K562 (cell line): ENCODE measurements around the gene DVL3. TPM values are rescaled to one million over a fixed set of nuclear protein-coding genes. Genes with fewer than 3 reads are reported as not detected.

ENCODE experiments used
- CHCHD3 ChIP-seq: fragments of 250-450 bp; sonication (Bioruptor Pico); IDR thresholded peaks from 2 replicates; pipeline ENCODE4 v2.1.2; 2022; ENCODE audit warnings: mild to moderate bottlenecking
- FIP1L1 ChIP-seq: fragments of 200-400 bp; formaldehyde crosslinking; IDR thresholded peaks from 2 replicates; pipeline ENCODE4 v1.6.1; 2018; ENCODE audit warnings: mild to moderate bottlenecking, low read depth, low read length; ENCODE audit not compliant: poor library complexity, severe bottlenecking
- FOXP1 ChIP-seq: sonication (generic); formaldehyde crosslinking; IDR thresholded peaks from 2 replicates; pipeline ENCODE4 v1.8.0; 2022; ENCODE audit warnings: mild to moderate bottlenecking, missing genetic modification reagents
- HDAC2 ChIP-seq: fragments of 450-650 bp; IDR thresholded peaks from 2 replicates; pipeline ENCODE4 v1.6.1; 2016; ENCODE audit warnings: mild to moderate bottlenecking
- JUND ChIP-seq, 2 experiments: IDR thresholded peaks; 2 replicates in 1 of 2; 3 replicates in 1 of 2; pipeline ENCODE4 v1.6.1; 2011; ENCODE audit warnings: borderline replicate concordance in 2 of 2, low read depth in 2 of 2, low read length in 2 of 2, improper control_type of control experiment in 1 of 2, missing biosample characterization in 1 of 2, missing genetic modification characterization in 1 of 2, missing genetic modification reagents in 1 of 2
- KAT8 ChIP-seq: fragments of 450-650 bp; IDR thresholded peaks from 2 replicates; pipeline ENCODE4 v1.6.1; 2016; ENCODE audit warnings: low read depth, mild to moderate bottlenecking
- PHTF2 ChIP-seq: fragments of 250-450 bp; sonication (Bioruptor Pico); IDR thresholded peaks from 2 replicates; pipeline ENCODE4 v1.5.0; 2021; ENCODE audit warnings: mild to moderate bottlenecking
- POLR3A ChIP-seq: IDR thresholded peaks from 2 replicates; pipeline ENCODE4 v1.6.1; 2011; ENCODE audit warnings: borderline replicate concordance, mild to moderate bottlenecking, moderate library complexity; ENCODE audit not compliant: insufficient read length, insufficient read depth; ENCODE audit errors: extremely low read depth
- SIX5 ChIP-seq, 2 experiments: IDR thresholded peaks; 2 replicates each; pipeline ENCODE4 v1.6.1; 2011; ENCODE audit warnings: low read length in 2 of 2, borderline replicate concordance in 1 of 2, low read depth in 1 of 2, mild to moderate bottlenecking in 1 of 2, moderate library complexity in 1 of 2; ENCODE audit not compliant: insufficient read depth in 1 of 2
- SMAD2 ChIP-seq: fragments of 150-350 bp; IDR thresholded peaks from 2 replicates; pipeline ENCODE4 v1.6.1; 2014; ENCODE audit warnings: low read depth, mild to moderate bottlenecking, low read length
- TCF7L2 ChIP-seq: fragments of 150-350 bp; IDR thresholded peaks from 2 replicates; pipeline ENCODE4 v1.6.1; 2016; ENCODE audit warnings: low read depth, mild to moderate bottlenecking, low read length, moderate library complexity
- ZNF12 ChIP-seq: sonication (generic); formaldehyde crosslinking; IDR thresholded peaks from 2 replicates; pipeline ENCODE4 v1.4.0; 2020; ENCODE audit warnings: mild to moderate bottlenecking, missing genetic modification reagents
- ZNF24 ChIP-seq: fragments of 450-650 bp; IDR thresholded peaks from 2 replicates; pipeline ENCODE4 v1.6.1; 2016
- ZNF253 ChIP-seq: fragments of 250-450 bp; sonication (Bioruptor Pico); conservative IDR thresholded peaks from 2 replicates; pipeline ENCODE4 v1.6.1; 2021; ENCODE audit warnings: mild to moderate bottlenecking
- ZNF274 ChIP-seq: IDR thresholded peaks from 2 replicates; pipeline ENCODE4 v1.6.1; 2011; ENCODE audit warnings: low read depth, mild to moderate bottlenecking, low read length, moderate library complexity, borderline replicate concordance
- ZNF444 ChIP-seq: fragments of 250-450 bp; sonication (Bioruptor Pico); IDR thresholded peaks from 2 replicates; pipeline ENCODE4 v1.4.0; 2020; ENCODE audit warnings: mild to moderate bottlenecking, moderate library complexity
- ZNF76 ChIP-seq: fragments of 250-450 bp; sonication (Bioruptor Pico); IDR thresholded peaks from 2 replicates; pipeline ENCODE4 v1.4.0; 2020; ENCODE audit warnings: mild to moderate bottlenecking, moderate library complexity, borderline replicate concordance
- ZNF79 ChIP-seq: fragments of 250-450 bp; sonication (Bioruptor Pico); IDR thresholded peaks from 2 replicates; pipeline ENCODE4 v1.4.0; 2020; ENCODE audit warnings: low read depth, mild to moderate bottlenecking, moderate library complexity
- ZSCAN29 ChIP-seq: fragments of 450-650 bp; IDR thresholded peaks from 2 replicates; pipeline ENCODE4 v1.6.1; 2017
- polyA plus RNA-seq, 8 experiments: library from polyadenylated mRNA; depleted of rRNA in 4 of 8; stranded (reverse) in 5 of 8; unstranded in 3 of 8; fragments of >200 nt; fragmentation: Nextera tagmentation in 2 of 8; fragmentation: Illumina TruSeq in 1 of 8; extraction: Ambion mirVana in 2 of 8; extraction: Trizol in 1 of 8; gene quantifications; 2 replicates each; pipeline versions ENCODE4 v1.2.1 to v1.2.3, GENCODE V29; 2011 to 2014; ENCODE audit warnings: inconsistent platforms in 1 of 8, missing spikeins in 1 of 8
- total RNA-seq, 7 experiments: library from RNA; depleted of rRNA in 6 of 7; stranded (reverse); fragments of >200 nt in 6 of 7; fragmentation: Illumina TruSeq in 2 of 7; extraction: Trizol in 2 of 7; gene quantifications; 2 replicates each; pipeline versions ENCODE4 v1.2.1 to v1.2.3, GENCODE V29; 2011 to 2021; ENCODE audit warnings: low replicate concordance in 1 of 7
- TF ChIP-seq, protein P1 (sequence below): sonication (generic); formaldehyde crosslinking; IDR thresholded peaks from 2 replicates; pipeline ENCODE4 v1.8.0; 2022; ENCODE audit warnings: mild to moderate bottlenecking, missing genetic modification reagents
- TF ChIP-seq, protein P2 (sequence below): fragments of 450-650 bp; IDR thresholded peaks from 2 replicates; pipeline ENCODE4 v1.7.1; 2018; ENCODE audit warnings: mild to moderate bottlenecking, low read depth; ENCODE audit not compliant: partially characterized antibody
- TF ChIP-seq, protein P3 (sequence below): fragments of 250-450 bp; sonication (Bioruptor Pico); IDR thresholded peaks from 2 replicates; pipeline ENCODE4 v1.5.0; 2021; ENCODE audit warnings: mild to moderate bottlenecking, moderate library complexity

Gene DVL3
- total and polyA plus RNA-seq, 9 of the 15 experiments (the other 6 are each of a cell fraction or from before 2014, with no cell fraction given) = 3.1 to 57.9 (median 20.1) TPM

DNA sequence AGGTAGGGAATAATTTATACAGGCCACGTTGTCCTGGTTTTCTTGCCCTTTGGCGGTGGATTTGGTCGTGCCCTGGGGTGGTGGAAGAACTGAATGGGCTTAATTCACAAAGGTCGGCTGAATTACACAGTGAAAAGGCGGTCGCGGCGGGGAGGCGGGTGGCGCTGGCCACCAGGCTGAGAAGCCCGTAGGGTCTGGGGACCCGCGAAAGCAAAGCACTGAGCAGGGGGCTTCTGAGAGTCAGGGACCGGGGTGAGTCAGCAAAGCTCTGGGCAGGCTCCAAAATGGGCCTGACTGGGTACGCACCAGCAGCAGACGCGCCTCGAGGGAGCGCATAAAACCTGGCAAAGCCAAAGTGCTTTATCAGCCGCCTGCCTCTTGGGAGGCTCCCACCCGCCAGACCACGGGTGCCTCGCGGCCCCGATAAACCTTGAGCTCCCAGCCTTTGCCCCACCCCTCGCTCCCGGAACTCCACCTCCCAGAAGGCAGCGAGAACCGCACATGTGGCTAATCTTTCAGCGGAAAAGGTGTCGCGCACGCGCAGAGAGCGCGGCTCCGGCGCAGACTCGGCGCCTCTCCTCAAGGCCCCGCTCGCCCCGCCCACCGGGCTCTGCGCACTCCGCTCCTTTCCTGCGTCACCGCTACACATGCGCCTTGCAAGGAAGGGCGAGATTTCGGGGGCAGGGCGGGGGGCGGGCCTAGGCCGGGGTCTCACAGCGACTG, 30.4 kb downstream of the DVL3 start (continued):
- TF ChIP-seq ZNF79 (CRISPR knock-in tag) (no peak), ZNF274 (no peak), SIX5 (IDR thresholded peaks at IDR 0.05; ENCODE audit: borderline replicate concordance in 1 of 2, insufficient read depth in 1 of 2, low read depth in 1 of 2, low read length in 2 of 2) (peak; percentile 45 to 47; a peak in 3 of 4 replicates), PHTF2 (CRISPR knock-in tag) (no peak), JUND (IDR thresholded peaks at IDR 0.05; ENCODE audit: borderline replicate concordance, low read depth, low read length) (peak; percentile 59), JUND (tag; IDR thresholded peaks at IDR 0.05; ENCODE audit: borderline replicate concordance, low read depth, low read length) (peak; percentile 55; the same call in 1 of the 3 replicates), ZNF253 (CRISPR knock-in tag) (no peak), ZSCAN29 (no peak), KAT8 (no peak), ZNF76 (CRISPR knock-in tag) (no peak), FOXP1 (CRISPR knock-in tag) (no peak), ZNF12 (CRISPR knock-in tag) (no peak), POLR3A (no peak), SMAD2 (no peak), HDAC2 (peak; percentile 76; the same call in 1 of the 2 replicates), TCF7L2 (no peak), ZNF444 (CRISPR knock-in tag) (no peak), ZNF24 (peak; percentile 79), CHCHD3 (CRISPR knock-in tag) (no peak), FIP1L1 (peak; percentile 43)
- TF ChIP-seq, protein P1, sequence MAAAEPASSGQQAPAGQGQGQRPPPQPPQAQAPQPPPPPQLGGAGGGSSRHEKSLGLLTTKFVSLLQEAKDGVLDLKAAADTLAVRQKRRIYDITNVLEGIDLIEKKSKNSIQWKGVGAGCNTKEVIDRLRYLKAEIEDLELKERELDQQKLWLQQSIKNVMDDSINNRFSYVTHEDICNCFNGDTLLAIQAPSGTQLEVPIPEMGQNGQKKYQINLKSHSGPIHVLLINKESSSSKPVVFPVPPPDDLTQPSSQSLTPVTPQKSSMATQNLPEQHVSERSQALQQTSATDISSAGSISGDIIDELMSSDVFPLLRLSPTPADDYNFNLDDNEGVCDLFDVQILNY (CRISPR knock-in tag) = no peak
- TF ChIP-seq, protein P2, sequence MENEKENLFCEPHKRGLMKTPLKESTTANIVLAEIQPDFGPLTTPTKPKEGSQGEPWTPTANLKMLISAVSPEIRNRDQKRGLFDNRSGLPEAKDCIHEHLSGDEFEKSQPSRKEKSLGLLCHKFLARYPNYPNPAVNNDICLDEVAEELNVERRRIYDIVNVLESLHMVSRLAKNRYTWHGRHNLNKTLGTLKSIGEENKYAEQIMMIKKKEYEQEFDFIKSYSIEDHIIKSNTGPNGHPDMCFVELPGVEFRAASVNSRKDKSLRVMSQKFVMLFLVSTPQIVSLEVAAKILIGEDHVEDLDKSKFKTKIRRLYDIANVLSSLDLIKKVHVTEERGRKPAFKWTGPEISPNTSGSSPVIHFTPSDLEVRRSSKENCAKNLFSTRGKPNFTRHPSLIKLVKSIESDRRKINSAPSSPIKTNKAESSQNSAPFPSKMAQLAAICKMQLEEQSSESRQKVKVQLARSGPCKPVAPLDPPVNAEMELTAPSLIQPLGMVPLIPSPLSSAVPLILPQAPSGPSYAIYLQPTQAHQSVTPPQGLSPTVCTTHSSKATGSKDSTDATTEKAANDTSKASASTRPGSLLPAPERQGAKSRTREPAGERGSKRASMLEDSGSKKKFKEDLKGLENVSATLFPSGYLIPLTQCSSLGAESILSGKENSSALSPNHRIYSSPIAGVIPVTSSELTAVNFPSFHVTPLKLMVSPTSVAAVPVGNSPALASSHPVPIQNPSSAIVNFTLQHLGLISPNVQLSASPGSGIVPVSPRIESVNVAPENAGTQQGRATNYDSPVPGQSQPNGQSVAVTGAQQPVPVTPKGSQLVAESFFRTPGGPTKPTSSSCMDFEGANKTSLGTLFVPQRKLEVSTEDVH = no peak
- TF ChIP-seq, protein P3, sequence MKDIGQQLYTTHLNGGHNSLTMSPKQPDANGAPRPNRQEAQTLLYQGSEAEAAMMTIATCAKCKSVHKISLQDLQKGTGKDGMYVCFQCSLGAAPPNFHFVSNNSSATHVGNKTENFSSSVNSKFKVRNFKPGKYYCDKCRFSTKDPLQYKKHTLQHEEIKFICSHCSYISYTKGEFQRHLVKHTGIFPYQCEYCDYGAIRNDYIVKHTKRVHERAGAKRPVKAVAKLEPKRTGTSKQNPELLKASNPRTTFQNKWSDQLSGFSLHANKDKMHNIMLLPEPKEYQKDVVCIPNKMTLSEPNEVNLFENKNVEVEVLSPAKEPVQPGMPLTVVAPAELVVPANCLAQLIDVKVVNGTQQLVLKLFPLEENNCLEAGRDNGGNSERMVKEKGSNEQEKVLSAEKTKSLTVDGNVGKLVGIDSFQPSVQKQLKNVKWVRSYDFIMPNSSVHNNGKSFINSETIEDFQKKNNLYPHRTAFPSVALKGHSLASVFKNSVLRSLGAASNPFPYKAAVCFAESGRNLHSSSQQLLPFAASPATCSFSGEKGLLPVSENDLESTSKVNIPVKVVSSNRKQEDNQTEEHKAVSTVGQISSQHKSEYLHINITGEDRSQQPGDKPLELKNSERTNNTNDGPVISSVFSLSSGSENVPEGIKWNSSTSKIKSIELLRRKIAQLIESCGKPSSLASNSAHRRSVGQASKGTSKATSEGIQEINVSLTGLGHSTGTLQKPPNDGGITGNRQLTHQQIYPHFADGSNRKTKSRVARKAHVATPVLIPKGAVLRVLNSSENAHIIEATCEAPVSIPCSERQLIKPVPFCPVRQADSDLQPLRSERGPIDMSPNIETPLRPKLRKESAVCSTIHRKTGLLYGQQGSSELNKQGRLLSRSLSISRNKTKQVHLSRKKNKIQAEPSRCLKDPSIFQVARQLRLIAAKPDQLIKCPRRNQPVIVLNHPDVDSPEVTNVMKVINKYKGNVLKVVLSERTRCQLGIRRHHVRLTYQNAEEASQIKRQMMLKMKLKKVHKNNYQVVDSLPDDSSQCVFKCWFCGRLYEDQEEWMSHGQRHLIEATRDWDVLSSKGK (CRISPR knock-in tag) = no peak
